GM19238 (cell line): Measurements from ENCODE around the gene AGR2.

ENCODE experiments used
- DNase-seq: peaks from one replicate; pipeline ENCODE4 v3.0.0; 2011; ENCODE audit warnings: low spot score; ENCODE audit not compliant: insufficient read length

The AGR2 gene

DNA sequence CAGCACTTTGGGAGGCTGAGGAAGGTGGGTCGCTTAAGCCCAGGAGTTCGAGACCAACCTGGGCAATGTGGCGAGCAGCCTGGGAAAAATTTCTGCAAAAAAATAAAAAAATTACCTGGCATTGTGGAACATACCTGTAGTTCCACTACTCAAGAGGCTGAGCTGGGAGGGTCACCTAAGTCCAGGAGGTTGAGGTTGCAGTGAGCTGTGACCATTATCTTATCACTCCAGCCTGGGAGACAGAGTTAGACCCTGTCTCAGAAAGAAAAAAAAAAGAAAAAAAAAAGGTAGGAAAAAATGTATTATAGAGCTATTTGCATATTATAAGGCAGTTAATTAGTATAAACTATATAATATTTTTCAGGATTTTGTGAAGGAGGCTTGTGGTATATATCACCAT is 62.3 kb downstream of the AGR2 start:
- DNase-seq, result no peak
